Putamen (tissue), 1 donor: Measurements from ENCODE around the gene AUTS2.

Experiments used
- DNase-seq: peaks from one replicate; pipeline ENCODE4 v3.0.0-alpha.2; 2016; ENCODE audit warnings: low spot score

Gene AUTS2

GRCh38 chr7:70460562-70460961, 862.3 kb downstream of the AUTS2 start:
- DNase-seq: no peak

- DNase-seq: no peak
Measured at GRCh38 chr7:70463352-70463938, 865.2 kb downstream of the AUTS2 start.

GRCh38 chr7:70466725-70467364, 868.6 kb downstream of the AUTS2 start:
- DNase-seq: peak; percentile 63

- DNase-seq: no peak
Measured at GRCh38 chr7:70470746-70471145, 872.5 kb downstream of the AUTS2 start.

- no peak for DNase-seq
Measured at GRCh38 chr7:70472601-70473237, 874.4 kb downstream of the AUTS2 start.

GRCh38 chr7:70474639-70475234, 876.5 kb downstream of the AUTS2 start:
- DNase-seq: no peak

GRCh38 chr7:70477036-70478010, 879.0 kb downstream of the AUTS2 start:
- DNase-seq: no peak

GRCh38 chr7:70479153-70480021, 881.1 kb downstream of the AUTS2 start:
- no peak for DNase-seq

GRCh38 chr7:70480927-70481569, 882.8 kb downstream of the AUTS2 start:
- DNase-seq: no peak

GRCh38 chr7:70481570-70482123, 883.4 kb downstream of the AUTS2 start:
- no peak for DNase-seq

GRCh38 chr7:70484255-70484654, 886.0 kb downstream of the AUTS2 start:
- DNase-seq: no peak

- peak; percentile 66 for DNase-seq
Measured at GRCh38 chr7:70486977-70487376, 888.7 kb downstream of the AUTS2 start.

GRCh38 chr7:70487428-70487827, 889.2 kb downstream of the AUTS2 start:
- DNase-seq: peak; percentile 75

GRCh38 chr7:70487886-70488285, 889.6 kb downstream of the AUTS2 start:
- DNase-seq: no peak

- DNase-seq: no peak
Measured at GRCh38 chr7:70489813-70490212, 891.5 kb downstream of the AUTS2 start.

- no peak for DNase-seq
Measured at GRCh38 chr7:70492625-70493024, 894.4 kb downstream of the AUTS2 start.

- no peak for DNase-seq
Measured at GRCh38 chr7:70494225-70495032, 896.2 kb downstream of the AUTS2 start.

GRCh38 chr7:70495033-70495376, 896.7 kb downstream of the AUTS2 start:
- DNase-seq: no peak

- no peak for DNase-seq
Measured at GRCh38 chr7:70497793-70498192, 899.5 kb downstream of the AUTS2 start.
